GM19035 (cell line): Measurements from ENCODE around the gene SCAMP4.
A peak's percentile ranks its signal among the peaks of the same experiment; 100 is the strongest.

Experiments used
- ATAC-seq: cut with Tn5 transposase; IDR thresholded peaks from one replicate; pipeline ENCODE4 v1.9.1; 2021; ENCODE audit not compliant: unreplicated experiment

Gene SCAMP4

DNA sequence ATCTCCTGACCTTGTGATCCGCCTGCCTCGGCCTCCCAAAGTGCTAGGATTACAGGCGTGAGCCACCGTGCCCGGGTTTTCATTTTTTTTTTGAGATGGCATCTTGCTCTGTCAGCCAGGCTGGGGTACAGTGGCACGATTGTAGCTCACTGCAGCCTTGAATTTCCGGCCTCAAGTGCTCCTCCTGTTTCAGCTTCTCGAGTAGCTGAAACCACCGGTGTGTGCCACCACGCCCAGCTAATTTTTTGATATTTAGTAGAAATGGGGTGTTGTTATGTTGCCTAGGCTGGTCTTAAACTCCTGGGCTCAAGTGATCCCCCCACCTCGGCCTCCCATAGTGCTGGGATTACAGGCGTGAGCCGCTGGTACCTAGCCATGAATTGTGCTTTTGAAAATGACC, 5.9 kb downstream of the SCAMP4 start:
- no peak for ATAC-seq

DNA sequence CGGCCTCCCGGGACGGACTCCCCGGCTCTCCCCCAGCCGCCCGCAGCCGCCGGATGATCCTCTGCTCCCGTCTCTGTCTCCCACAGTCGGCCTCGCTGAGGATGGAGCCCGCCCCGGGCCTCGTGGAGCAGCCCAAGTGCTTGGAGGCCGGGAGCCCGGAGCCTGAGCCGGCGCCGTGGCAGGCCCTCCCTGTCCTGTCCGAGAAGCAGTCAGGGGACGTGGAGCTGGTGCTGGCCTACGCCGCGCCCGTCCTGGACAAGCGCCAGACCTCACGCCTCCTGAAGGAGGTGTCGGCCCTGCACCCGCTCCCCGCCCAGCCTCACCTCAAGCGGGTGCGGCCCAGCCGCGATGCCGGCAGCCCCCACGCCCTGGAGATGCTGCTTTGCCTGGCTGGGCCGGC, 6.8 kb downstream of the SCAMP4 start:
- ATAC-seq: no peak

DNA sequence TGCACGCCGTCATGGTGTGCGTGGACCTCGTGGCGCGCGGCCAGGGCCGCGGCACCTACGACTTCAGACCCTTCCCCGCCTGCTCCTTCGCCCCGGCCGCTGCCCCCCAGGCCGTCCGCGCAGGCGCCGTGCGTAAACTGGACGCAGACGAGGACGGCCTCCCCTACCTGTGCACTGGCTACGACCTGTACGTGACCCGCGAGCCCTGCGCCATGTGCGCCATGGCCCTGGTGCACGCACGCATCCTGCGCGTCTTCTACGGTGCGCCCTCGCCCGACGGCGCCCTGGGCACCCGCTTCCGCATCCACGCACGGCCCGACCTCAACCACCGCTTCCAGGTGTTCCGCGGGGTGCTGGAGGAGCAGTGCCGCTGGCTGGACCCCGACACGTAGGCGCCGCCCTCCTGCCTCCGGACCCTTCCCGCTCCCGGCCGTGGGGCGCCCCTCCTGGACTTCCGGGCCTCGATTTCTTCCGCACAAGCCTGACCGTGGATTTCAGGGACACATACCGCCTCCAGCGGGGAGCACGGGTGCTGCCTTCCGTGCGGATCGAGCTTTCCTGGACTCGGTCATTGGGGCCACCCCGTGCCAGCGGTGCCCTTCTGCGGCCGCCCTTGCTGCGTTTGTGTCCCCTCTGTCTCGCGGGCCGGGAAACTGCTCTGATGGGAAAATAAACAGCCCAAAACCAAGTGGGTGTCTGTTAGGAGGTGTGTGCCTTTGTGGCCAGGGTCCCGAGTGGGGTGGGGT, 7.7 kb downstream of the SCAMP4 start:
- ATAC-seq: no peak

DNA sequence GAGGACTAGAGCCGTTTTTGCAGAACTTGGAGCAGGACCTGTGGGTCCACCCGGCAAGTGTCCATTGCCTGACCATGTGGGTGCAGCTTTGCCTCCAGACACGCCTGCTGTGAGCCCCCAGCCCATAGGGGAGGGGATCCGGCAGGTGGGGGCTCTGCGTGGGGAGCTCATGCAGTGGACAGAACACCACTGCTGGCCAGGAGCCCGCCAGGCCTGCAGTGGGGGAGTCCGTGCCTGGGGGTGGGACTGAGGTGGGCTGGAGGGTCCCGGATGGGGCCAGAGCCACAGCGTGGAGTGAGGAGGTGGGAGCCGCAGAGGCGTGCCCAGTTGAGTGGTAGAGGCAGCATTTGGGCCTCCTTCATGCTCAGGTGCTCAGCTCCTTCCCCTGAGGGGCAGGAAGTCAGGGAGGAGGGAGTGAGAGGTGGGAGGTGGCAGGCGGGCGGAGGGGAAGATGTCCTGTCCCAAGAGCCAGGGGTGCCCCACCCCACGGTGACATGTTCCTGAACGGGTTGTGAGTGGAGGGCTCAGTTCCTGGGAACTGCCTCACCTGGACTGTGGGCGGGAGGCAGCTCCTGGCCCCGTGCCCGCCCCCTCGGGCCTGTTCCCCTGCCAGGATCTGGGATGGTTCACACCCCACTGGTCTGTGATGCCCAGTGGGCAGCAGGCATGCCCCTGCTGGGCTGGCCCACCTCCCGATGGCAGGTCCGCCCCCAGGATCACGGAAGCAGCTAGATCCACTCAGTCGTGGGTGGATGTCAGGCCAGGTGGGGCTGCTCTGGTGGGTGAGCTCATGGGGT, 8.8 kb downstream of the SCAMP4 start:
- ATAC-seq: no peak

DNA sequence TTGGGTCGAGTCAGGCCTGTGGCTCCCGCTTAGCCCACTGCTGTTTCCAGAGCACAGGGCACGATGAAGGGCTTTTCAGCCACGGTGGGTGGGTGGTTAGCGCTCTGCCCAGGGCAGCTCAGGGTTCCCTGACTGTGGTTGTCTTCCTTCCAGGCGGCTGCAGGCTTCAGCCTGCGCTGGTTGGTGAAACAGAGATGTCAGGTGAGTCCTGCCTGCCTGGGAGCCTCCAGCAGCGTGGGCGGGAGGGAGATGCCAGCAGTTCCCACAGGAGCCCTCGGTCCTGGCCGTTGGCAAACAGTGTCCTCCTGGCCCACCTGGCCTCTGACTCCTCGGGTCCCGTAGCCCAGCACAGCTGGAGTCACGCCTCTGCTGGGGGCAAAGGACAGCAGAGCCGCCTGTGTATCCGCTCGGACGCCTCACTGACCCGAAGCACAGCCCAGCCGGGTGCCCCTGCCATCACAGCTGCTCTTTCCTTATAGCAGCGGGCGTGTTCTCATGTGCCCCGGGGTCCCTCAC, 9.7 kb downstream of the SCAMP4 start:
- no peak for ATAC-seq

DNA sequence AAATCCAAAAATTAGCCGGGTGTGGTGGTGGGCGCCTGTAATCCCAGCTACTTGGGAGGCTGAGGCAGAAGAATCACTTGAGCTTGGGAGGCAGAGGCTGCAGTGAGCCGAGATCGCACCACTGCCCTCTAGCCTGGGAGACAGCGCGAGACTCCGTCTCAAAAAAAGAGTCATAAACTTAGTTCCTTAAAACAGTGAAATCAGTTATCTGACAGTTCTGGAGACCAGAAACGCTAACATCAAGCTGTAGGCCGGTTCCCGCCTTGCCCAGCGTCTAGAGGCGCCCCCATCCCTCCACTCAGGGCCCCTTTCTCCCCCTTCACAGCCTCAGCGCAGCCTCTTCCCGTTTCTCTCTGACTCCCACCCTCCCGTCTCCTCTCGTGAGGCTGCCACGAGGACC, 11.9 kb downstream of the SCAMP4 start:
- no peak for ATAC-seq

DNA sequence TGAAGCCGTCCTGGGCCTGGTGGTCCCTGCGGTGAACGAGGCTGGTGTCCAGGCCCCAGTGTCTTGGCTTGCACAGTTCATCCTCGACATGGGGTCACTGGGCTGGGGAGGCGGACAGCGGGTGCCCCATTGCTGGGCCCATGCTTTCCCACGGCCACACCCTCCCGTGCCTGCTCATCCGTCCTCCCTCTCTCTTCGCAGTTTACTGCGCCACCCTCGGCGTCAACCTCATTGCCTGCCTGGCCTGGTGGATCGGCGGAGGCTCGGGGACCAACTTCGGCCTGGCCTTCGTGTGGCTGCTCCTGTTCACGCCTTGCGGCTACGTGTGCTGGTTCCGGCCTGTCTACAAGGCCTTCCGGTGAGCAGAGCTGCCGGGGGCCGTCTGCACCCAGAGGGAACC, 12.7 kb downstream of the SCAMP4 start:
- ATAC-seq: no peak

DNA sequence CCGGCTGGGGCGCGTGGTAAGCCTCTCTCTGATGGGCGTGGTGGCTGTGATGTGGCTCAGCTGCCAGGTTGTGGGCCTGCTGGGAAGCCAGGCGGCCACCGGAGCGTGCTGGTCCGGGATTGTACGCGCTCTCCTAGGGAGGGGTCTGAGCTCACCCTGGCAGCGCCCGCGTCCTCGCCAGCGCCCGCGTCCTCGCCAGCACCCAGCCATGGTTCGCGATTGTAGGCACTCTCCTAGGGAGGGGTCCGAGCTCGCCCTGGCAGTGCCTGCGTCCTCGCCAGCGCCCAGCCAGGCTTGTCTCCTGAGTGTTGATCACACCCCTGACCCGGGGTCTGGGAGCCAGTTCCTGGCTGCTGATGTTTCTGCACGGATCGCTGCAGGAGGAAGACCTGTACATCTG, 13.8 kb downstream of the SCAMP4 start:
- ATAC-seq: no peak

DNA sequence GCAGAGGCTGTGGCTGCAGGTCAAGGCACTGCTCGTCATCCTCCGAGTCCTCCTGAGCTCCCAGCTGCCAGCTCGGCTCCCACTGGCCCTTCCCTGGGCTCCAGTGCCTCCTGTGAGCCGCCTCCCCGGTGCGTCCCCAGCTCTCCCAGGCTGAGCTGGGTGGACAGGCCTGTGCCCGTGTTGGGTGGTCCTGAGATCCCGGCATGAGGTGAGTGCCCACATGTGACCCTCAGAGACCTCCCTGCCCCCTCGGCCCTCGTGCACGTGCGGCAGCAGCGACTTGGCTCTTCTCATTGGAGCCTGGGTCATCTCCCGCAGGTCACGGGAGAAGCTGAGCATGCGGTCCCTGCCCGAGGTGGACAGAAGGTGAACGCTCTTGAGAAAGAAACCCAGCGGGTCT, 15.4 kb downstream of the SCAMP4 start:
- no peak for ATAC-seq

DNA sequence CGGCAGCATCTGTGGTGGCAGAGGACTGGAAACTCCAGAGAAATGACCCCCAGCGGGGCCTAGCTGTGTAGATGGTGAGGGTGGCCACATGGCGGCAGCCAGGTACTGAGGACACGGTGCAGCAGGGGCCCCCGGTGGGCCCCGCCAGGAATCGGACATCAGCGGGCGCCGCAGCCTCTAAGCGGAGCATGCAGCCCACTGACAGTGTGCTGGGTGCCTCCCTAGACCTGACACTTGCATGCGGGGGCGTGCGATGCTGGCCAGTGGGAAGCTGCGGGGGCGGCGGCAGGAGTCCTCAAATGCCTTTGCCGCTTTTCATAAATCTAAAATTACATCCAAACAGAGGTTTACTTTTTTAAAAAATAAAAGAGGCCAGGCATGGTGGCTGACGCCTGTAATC, 16.1 kb downstream of the SCAMP4 start:
- no peak for ATAC-seq

DNA sequence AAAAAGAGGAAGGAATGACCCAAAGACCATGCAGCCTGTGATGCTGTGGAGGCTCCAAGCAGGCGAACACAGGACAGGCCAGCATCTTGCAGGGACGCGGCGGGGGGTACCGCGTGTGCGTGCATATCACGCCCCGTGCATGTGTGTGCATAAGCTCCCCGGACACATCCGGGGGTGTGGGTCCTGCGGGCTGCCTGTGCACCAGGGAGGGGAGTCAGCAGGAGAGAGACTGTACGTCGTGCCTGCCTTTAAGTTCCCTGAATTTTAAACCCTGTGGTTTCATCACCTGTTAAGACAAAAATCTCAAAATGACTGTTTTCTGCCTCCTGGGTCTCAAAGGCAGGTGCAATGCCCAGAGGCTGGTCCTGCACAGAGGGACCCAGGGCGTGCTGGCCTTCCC, 16.6 kb downstream of the SCAMP4 start:
- ATAC-seq: no peak

DNA sequence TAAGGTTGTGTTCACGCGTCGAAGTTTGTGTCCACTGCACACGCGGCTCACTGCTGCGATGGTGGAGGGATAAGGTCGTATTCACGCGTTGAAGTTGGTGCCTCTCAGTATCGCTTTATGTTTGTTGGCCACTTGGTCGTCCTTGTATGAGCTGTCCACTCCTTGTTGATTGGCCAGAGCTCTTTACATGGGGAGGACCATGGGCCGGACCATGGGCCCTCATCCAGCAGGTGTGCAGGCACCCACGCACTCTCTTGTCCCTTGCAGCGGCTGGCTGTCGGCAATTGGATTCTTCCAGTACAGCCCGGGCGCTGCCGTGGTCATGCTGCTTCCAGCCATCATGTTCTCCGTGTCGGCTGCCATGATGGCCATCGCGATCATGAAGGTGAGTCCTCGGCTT, 17.6 kb downstream of the SCAMP4 start:
- ATAC-seq: no peak

DNA sequence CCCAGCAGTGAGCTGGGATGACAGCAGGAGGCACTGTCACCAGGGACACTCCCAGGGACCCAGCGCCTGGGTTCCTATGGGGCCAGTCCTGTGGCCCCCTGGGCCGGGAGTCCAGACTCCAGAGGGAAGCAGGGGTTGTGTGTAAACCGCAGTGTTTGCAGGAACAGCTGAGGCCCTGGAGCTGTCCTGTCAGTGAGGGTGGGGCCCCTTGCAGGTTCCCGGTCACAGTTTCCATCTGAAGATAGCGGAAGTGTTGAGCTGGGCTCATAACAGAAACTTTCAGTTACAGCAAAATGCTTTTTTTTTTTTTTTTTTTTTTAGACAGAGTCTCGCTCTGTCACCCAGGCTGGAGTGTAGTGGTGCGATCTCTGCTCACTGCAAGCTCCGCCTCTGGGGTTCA, 18.1 kb downstream of the SCAMP4 start:
- no peak for ATAC-seq

DNA sequence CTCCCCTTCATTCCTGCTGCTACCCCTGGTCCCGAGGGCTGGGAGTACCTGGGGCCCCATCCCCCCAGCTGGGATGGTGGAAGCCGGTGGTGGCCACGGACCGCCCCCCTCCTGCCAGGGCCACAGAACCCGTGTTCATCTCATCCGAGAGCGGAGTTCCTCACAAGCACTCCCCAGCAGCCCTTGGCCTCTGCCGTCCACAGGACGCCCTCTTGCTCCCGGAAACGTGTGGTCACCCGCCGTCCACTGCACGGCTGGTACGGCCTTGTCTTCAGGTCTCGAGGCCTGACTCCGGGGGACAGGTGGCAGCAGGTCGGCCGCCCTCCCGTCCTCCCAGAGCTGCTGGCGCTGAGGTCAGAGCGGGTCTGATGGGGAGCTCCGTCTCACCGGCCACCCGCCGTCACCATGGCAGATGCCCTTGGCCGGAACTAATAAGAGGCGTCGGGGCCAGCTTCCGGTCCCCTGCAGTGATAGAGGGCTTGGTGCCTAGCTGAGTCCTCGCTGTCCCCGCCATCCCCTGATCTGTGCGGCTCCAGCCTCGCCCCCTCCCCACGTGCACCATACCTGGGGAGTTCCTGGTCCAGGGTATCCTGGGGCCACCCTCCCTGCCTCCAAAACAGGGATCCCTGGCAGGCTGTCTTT, 19.2 kb downstream of the SCAMP4 start:
- no peak for ATAC-seq

DNA sequence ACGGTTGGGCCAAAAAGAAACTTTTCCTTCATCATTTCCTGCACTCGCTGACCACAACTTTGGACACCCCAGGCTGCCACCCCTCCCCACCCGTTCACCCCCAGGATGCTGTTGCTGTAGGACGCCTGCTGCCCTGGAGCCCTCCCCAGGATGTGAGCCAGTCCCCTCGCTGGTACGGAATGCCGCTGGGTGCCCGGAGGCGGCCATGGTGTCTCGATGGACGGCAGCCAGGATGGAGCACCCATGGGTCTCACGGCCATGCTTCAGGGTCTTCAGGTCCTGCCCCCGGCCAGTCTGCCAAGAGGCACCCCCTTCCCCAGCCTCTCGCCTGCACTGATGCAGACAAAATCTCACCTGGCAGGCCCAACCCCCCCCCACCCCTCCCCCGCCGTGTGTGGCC, 20.3 kb downstream of the SCAMP4 start:
- ATAC-seq: no peak

DNA sequence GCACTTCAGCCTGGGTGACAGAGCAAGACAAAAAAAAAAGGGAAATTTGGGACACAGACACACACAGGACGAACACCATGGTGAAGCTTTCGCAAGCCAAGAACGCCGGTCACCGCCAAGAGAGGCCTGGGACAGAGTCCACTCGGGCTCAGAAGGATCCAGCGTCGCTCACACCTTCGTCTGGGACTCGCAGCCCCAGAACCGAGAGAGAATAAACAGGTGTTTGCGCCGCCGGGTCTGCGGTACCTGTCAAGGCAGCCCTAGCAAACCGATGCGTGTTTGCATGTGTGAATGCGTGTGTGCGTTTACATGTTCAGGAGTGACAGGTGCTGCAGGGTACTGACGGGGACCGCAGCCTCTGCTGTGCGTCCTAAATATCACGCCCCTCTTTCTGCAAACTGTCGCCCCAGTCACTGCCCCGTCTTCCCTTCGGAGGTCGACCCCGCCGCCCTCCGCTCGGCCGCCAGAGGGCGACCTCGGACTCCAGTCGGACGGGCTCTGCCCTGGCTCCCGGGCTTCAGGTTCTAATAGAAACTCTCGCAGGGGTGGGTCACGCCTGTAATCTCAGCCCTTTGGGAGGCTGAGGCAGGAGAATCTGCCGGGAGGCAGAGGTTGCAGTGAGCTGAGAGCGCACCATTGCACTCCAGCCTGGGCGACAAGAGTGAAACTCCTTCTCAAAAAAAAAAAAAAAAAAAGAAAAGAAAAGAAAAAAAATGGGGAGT, 24.0 kb downstream of the SCAMP4 start:
- peak; percentile 74 for ATAC-seq

DNA sequence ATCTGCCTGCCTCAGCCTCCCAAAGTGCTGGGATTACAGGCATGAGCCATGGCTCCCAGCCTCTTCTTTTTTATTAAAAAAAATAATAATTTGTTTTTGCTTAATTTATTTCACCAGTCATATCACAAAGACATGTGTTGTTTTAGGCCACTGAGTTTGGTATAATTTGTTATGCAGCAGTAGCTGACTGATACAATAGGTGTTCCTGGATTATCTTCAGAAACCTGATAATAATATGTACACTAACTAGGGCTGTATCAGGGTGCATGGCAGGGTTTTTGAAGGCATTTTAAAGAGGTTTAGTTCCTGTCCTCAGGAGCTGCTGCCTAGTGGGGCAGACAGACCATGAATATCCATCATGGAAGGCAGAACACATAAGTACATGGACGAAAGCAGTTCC, 26.2 kb downstream of the SCAMP4 start:
- no peak for ATAC-seq

DNA sequence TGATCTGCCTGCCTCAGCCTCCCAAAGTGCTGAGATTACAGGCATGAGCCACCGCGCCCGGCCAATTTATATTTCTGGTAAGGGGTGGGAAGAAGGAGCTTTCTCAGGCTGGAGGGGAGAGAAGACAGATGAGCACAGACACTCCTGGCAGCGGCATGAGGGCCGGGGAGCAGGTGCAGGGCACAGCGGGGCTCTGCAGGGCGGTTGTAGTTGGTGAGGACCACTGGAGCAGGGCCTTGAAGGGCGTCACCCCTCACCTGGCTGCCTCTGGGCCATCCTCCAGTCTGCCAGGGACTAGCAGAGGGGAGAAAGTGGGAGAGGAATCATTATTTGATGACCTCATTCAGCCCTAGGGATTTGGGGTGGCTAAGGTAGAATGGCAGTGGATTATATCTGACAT, 27.2 kb downstream of the SCAMP4 start:
- ATAC-seq: no peak

DNA sequence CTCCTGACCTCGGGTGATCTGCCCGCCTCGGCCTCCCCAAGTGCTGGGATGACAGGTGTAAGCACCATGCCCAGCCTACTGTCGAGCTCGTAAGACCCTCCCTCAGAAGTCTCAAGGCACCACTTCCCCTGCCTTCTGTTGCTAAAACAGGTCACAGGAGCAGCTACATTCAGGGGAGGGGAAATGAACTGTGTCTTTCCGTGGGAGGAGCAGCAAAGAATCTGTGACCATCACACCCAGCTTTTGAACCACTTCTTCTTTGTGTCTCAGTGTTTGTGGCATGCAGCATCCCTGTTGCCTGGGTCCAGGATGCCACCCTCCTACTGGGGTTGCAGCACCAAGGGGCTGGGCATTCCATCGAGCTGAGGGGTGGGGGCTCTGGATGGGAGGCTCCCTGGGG, 28.0 kb downstream of the SCAMP4 start:
- ATAC-seq: no peak

DNA sequence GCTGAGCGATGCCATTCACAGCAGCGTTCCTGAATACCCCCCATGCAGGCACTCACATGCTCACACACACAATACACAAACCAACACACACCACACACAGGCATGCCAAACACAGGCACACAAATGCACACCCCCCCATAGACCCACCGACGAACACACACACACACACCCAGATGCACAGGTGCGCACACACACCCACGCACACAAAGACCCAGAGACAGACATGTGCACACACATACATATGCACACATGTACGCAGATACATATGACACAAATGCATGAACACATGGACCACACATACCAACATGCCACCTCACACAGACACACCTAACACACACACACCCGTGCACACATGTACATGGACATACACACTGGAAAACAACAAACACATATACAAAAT, 28.7 kb downstream of the SCAMP4 start:
- ATAC-seq: no peak

DNA sequence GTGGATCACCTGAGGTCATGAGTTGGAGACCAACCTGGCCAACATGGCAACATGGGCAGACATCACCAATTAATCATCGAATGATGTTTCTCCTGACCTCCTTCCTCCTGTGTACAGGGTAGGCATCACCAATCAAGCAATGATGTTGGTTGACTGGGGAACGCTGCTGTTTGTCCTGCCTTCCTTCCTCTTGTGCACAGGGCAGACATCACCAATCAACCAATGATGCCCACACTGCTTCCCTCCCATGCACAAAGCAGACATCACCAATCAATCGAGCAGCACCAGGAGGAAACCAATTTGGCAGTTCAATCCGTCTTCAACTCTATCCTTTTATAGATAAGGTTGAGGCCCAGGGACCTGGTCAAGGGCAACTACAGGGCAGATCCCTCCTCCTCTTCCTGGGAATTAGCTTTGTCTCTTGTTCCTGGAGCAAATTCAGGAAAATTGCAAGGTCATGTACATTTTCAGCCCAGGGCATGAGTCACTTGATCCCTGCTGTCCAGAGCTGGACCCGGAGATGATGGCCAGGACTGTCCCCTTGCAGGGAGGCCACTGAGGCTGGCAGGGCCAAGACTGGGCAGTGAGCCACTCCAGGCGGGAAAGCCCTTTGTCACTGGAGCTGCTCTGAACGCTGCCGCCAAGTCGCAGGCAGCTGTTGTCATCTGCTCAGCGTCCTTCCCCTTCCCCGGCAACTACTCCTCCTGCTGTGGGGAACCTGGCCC, 30.4 kb downstream of the SCAMP4 start:
- no peak for ATAC-seq
